Neuronal stem cell (in vitro differentiated cells): Measurements from ENCODE around the gene OR2A12.

Source experiments
- DNase-seq: peaks from one replicate; pipeline ENCODE4 v3.0.0-alpha.2; 2013; ENCODE audit warnings: low spot score
- H2AFZ ChIP-seq: one replicate; pipeline ENCODE4 v1.6.1; 2013; ENCODE audit warnings: mild to moderate bottlenecking, low read length, inconsistent platforms
- H2AK5ac ChIP-seq: 2 replicates; pipeline ENCODE4 v1.6.1; 2013; ENCODE audit warnings: low read depth, mild to moderate bottlenecking, inconsistent platforms, low read length, moderate library complexity, mixed read lengths
- H2BK120ac ChIP-seq: 2 replicates; pipeline ENCODE4 v1.6.1; 2013; ENCODE audit warnings: low read depth, mild to moderate bottlenecking, inconsistent platforms, low read length, moderate library complexity, mixed read lengths
- H2BK12ac ChIP-seq: one replicate; pipeline ENCODE4 v1.6.1; 2013; ENCODE audit warnings: low read length, inconsistent platforms
- H2BK15ac ChIP-seq: 2 replicates; pipeline ENCODE4 v1.6.1; 2013; ENCODE audit warnings: mild to moderate bottlenecking, low read length, inconsistent platforms, mixed read lengths
- H2BK5ac ChIP-seq: one replicate; pipeline ENCODE4 v1.6.1; 2013; ENCODE audit warnings: inconsistent platforms, mild to moderate bottlenecking, low read length, moderate library complexity
- H3K14ac ChIP-seq: one replicate; pipeline ENCODE4 v1.6.1; 2013; ENCODE audit warnings: low read length, inconsistent platforms
- H3K18ac ChIP-seq: 2 replicates; pipeline ENCODE4 v1.6.1; 2013; ENCODE audit warnings: low read length, inconsistent platforms
- H3K23ac ChIP-seq: 2 replicates; pipeline ENCODE4 v1.6.1; 2013; ENCODE audit warnings: low read depth, mild to moderate bottlenecking, mixed read lengths, low read length, inconsistent platforms; ENCODE audit not compliant: poor library complexity
- H3K27ac ChIP-seq: replicated peaks from 3 replicates; pipeline ENCODE4 v1.5.1; 2013; ENCODE audit warnings: low read length, inconsistent platforms
- H3K27me3 ChIP-seq, 3 experiments: 2 replicates each; pipeline ENCODE4 v1.6.1; 2013; ENCODE audit warnings: low read length in 3 of 3, mild to moderate bottlenecking in 2 of 3, inconsistent platforms in 1 of 3, low read depth in 1 of 3, mixed read lengths in 1 of 3, moderate library complexity in 1 of 3; ENCODE audit not compliant: control insufficient read depth in 3 of 3, insufficient read depth in 3 of 3
- H3K36me3 ChIP-seq, 2 donors: replicated peaks in 1 of 2; 2 replicates each; pipeline ENCODE4 v1.6.1; 2013; ENCODE audit warnings: low read length in 2 of 2; ENCODE audit not compliant: control insufficient read depth in 2 of 2, insufficient read depth in 2 of 2
- H3K4ac ChIP-seq: 2 replicates; pipeline ENCODE4 v1.6.1; 2013; ENCODE audit warnings: inconsistent platforms, mild to moderate bottlenecking, low read length, moderate library complexity
- H3K4me1 ChIP-seq, 2 donors: 1 replicate in 1 of 2; 2 replicates in 1 of 2; pipeline ENCODE4 v1.6.1; 2013; ENCODE audit warnings: low read length in 2 of 2, low read depth in 1 of 2; ENCODE audit not compliant: control insufficient read depth in 2 of 2, insufficient read depth in 1 of 2
- H3K4me2 ChIP-seq: one replicate; pipeline ENCODE4 v1.6.1; 2013; ENCODE audit warnings: mild to moderate bottlenecking, low read length, inconsistent platforms; ENCODE audit not compliant: insufficient read depth, poor library complexity, severe bottlenecking
- H3K4me3 ChIP-seq, 2 donors: 2 replicates each; pipeline ENCODE4 v1.5.1; 2013; ENCODE audit warnings: low read length in 2 of 2, mild to moderate bottlenecking in 2 of 2, inconsistent platforms in 1 of 2, moderate library complexity in 1 of 2
- H3K79me1 ChIP-seq: one replicate; pipeline ENCODE4 v1.6.1; 2013; ENCODE audit warnings: low read depth, mild to moderate bottlenecking, inconsistent platforms, low read length, moderate library complexity
- H3K9ac ChIP-seq: one replicate; pipeline ENCODE4 v1.6.1; 2013; ENCODE audit warnings: mild to moderate bottlenecking, low read depth, low read length, inconsistent platforms; ENCODE audit not compliant: poor library complexity
- H3K9me3 ChIP-seq, 2 donors: replicated peaks in 1 of 2; 2 replicates each; pipeline versions ENCODE3 to v1.6.1; 2013; ENCODE audit warnings: low read length in 2 of 2, mild to moderate bottlenecking in 2 of 2, inconsistent platforms in 1 of 2, low read depth in 1 of 2, mixed read lengths in 1 of 2, moderate library complexity in 1 of 2; ENCODE audit not compliant: control insufficient read depth in 2 of 2, insufficient read depth in 1 of 2
- H4K8ac ChIP-seq: one replicate; pipeline ENCODE4 v1.6.1; 2013; ENCODE audit warnings: low read depth, mild to moderate bottlenecking, inconsistent platforms, low read length, moderate library complexity
- H4K91ac ChIP-seq: one replicate; pipeline ENCODE4 v1.6.1; 2013; ENCODE audit warnings: low read length, low read depth, mild to moderate bottlenecking, inconsistent platforms; ENCODE audit not compliant: poor library complexity
- WGBS, 2 donors: extraction: QIAGEN DNeasy Blood & Tissue Kit; methylation state at CpG; one replicate each; pipeline ENCODE4 v1.1.7; 2013; ENCODE audit warnings: missing lambda C conversion rate in 2 of 2, mixed read lengths in 1 of 2; ENCODE audit not compliant: insufficient read length in 2 of 2, insufficient replicate concordance in 1 of 2; ENCODE audit errors: extremely low coverage in 2 of 2; 5-methylcytosine and 5-hydroxymethylcytosine counted together

The OR2A12 gene

DNA sequence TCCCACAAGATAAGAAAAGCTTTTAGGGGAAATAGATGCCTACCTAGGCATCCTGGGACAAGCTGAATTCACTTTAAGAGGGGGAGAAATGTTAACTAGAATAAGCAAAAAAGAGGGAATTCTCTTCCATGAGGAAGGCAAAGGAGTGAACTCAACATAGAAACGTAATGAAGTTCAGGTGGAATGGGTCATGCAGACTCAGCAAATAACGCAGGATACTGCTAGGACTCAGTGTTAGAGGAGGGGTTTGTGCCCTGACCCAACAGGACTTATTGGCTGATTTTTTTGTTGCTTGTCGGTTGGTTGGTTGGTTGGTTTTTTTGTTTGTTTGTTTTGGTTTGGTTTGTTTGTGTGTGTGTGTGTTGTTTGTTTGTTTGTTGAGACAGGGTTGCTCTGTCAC is 46.2 kb downstream of the OR2A12 start:
- no peak overlapping the region for H2BK120ac ChIP-seq
- no peak for DNase-seq
- H3K18ac ChIP-seq: no peak overlapping the region
- no peaks in the 10 kb centered on the region for H3K9me3 ChIP-seq
- H4K91ac ChIP-seq: no peak overlapping the region
- no peak overlapping the region for H2BK15ac ChIP-seq
- H2AFZ ChIP-seq: no peak overlapping the region
- H3K4ac ChIP-seq: no peak overlapping the region
- no peak overlapping the region for H3K27ac ChIP-seq
- H3K4me1 ChIP-seq: no peaks in the 10 kb centered on the region
- WGBS, 2 donors: 100% methylated on average over 1 of the region's 3 CpGs; no CpG with 5 or more reads in 1 of the 2 donors
- H3K4me3 ChIP-seq: no peak overlapping the region
- no peaks in the 10 kb centered on the region for H3K27me3 ChIP-seq
- H3K9ac ChIP-seq: no peak overlapping the region
- H2BK12ac ChIP-seq: no peak overlapping the region
- no peaks in the 10 kb centered on the region for H3K36me3 ChIP-seq
- H3K14ac ChIP-seq: no peak overlapping the region
- no peak overlapping the region for H2BK5ac ChIP-seq
- H4K8ac ChIP-seq: no peak overlapping the region
- no peak overlapping the region for H3K23ac ChIP-seq
- H3K4me2 ChIP-seq: no peak overlapping the region
- no peak overlapping the region for H2AK5ac ChIP-seq
- H3K79me1 ChIP-seq: no peaks in the 10 kb centered on the region

DNA sequence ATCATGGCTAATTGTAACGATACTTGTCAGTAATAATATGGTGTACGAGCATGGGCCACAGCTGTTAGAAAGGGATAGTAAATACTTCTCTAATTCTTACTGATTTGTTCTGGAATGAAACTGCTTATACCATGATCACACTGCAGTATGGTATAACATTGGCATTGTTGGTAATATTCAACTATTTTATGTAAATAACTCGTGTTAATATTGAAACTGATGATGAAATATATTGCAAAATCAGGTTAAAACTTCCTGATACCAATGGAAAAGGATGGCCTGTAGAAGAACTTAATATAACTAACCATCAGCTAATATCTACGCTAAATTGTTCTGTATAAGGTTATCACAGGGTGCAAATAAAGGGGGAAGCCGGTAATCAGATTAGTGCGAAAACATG is 47.2 kb downstream of the OR2A12 start:
- Histone ChIP-seq H2BK120ac (no peak overlapping the region), H2BK15ac (no peak overlapping the region), H3K4me1 (no peaks in the 10 kb centered on the region), H3K4me3 (no peak overlapping the region), H3K9ac (no peak overlapping the region), H3K36me3 (no peaks in the 10 kb centered on the region), H3K27ac (no peak overlapping the region), H3K18ac (no peak overlapping the region), H3K4ac (no peak overlapping the region), H2BK5ac (no peak overlapping the region), H3K14ac (no peak overlapping the region), H2BK12ac (no peak overlapping the region), H2AK5ac (no peak overlapping the region), H4K91ac (no peak overlapping the region), H4K8ac (no peak overlapping the region), H3K27me3 (no peaks in the 10 kb centered on the region), H3K9me3 (no peaks in the 10 kb centered on the region), H3K79me1 (no peaks in the 10 kb centered on the region), H3K23ac (no peak overlapping the region), H2AFZ (no peak overlapping the region), H3K4me2 (no peak overlapping the region)
- DNase-seq: no peak
- no CpG with 5 or more reads among the region's 6 CpGs for WGBS, 2 donors

- no peak overlapping the region for H3K27ac ChIP-seq
- no peak overlapping the region for H4K8ac ChIP-seq
- no peak overlapping the region for H3K4ac ChIP-seq
- no peak for DNase-seq
- H3K36me3 ChIP-seq: no peaks in the 10 kb centered on the region
- no peaks in the 10 kb centered on the region for H3K79me1 ChIP-seq
- H3K4me3 ChIP-seq: no peak overlapping the region
- no peak overlapping the region for H3K9ac ChIP-seq
- no peak overlapping the region for H3K14ac ChIP-seq
- H3K4me1 ChIP-seq: no peaks in the 10 kb centered on the region
- WGBS, 2 donors: no CpG with 5 or more reads among the region's 1 CpG
- no peak overlapping the region for H2AFZ ChIP-seq
- no peaks in the 10 kb centered on the region for H3K27me3 ChIP-seq
- H4K91ac ChIP-seq: no peak overlapping the region
- H3K9me3 ChIP-seq: no peaks in the 10 kb centered on the region
- H2BK12ac ChIP-seq: no peak overlapping the region
- no peak overlapping the region for H2AK5ac ChIP-seq
- H3K23ac ChIP-seq: no peak overlapping the region
- no peak overlapping the region for H2BK15ac ChIP-seq
- no peak overlapping the region for H3K4me2 ChIP-seq
- no peak overlapping the region for H3K18ac ChIP-seq
- H2BK5ac ChIP-seq: no peak overlapping the region
- H2BK120ac ChIP-seq: no peak overlapping the region
Measured at GRCh38 chr7:144134116-144134515, 48.0 kb downstream of the OR2A12 start.

- H2BK120ac ChIP-seq: no peak overlapping the region
- no peak overlapping the region for H3K4ac ChIP-seq
- H2BK15ac ChIP-seq: no peak overlapping the region
- no peaks in the 10 kb centered on the region for H3K9me3 ChIP-seq
- no peak overlapping the region for H2BK12ac ChIP-seq
- no peak for DNase-seq
- H2AFZ ChIP-seq: no peak overlapping the region
- no peak overlapping the region for H3K23ac ChIP-seq
- H3K18ac ChIP-seq: no peak overlapping the region
- H4K91ac ChIP-seq: no peak overlapping the region
- H4K8ac ChIP-seq: no peak overlapping the region
- H3K9ac ChIP-seq: no peak overlapping the region
- no CpG with 5 or more reads among the region's 1 CpG for WGBS, 2 donors
- no peak overlapping the region for H3K4me2 ChIP-seq
- no peak overlapping the region for H2AK5ac ChIP-seq
- H3K36me3 ChIP-seq: no peaks in the 10 kb centered on the region
- H3K27ac ChIP-seq: no peak overlapping the region
- H3K14ac ChIP-seq: no peak overlapping the region
- H3K27me3 ChIP-seq: no peaks in the 10 kb centered on the region
- no peak overlapping the region for H2BK5ac ChIP-seq
- no peaks in the 10 kb centered on the region for H3K4me1 ChIP-seq
- H3K79me1 ChIP-seq: no peaks in the 10 kb centered on the region
- no peak overlapping the region for H3K4me3 ChIP-seq
Measured at GRCh38 chr7:144137501-144137900, 51.4 kb downstream of the OR2A12 start.
